Left renal pelvis (tissue), 4 donors: ENCODE data around the gene ITK. TPM values are rescaled to one million over a fixed set of nuclear protein-coding genes. Genes with fewer than 3 reads are reported as not detected.
"Not testable (repeated sequence)": the region's sequence is repeated elsewhere in the genome, so short reads cannot be mapped to it uniquely, and the experiment has no call there.

Source experiments
- DNase-seq, 4 donors: peaks; one replicate each; pipeline ENCODE4 v3.0.0-alpha.2; 2013; ENCODE audit warnings: low read depth in 4 of 4, low spot score in 3 of 4
- polyA plus RNA-seq, 4 donors: library from polyadenylated mRNA; unstranded; fragments of 120-200 nt; gene quantifications; one replicate each; pipeline ENCODE4 v1.2.1, GENCODE V29; 2013; ENCODE audit not compliant: insufficient read length in 4 of 4

The ITK gene
- polyA plus RNA-seq, 4 donors, result 0.17 to 0.80 (median 0.42) TPM

- no peak for DNase-seq
These were observed 14.1 kb upstream of the ITK start, which contains the start of gene GARIN3 for GRCh38 chr5:157166214-157167213. Gene GARIN3, minus strand, starts transcription at chr5:157166264. Its CDS starts 96 bp downstream, at chr5:157166168.

DNA sequence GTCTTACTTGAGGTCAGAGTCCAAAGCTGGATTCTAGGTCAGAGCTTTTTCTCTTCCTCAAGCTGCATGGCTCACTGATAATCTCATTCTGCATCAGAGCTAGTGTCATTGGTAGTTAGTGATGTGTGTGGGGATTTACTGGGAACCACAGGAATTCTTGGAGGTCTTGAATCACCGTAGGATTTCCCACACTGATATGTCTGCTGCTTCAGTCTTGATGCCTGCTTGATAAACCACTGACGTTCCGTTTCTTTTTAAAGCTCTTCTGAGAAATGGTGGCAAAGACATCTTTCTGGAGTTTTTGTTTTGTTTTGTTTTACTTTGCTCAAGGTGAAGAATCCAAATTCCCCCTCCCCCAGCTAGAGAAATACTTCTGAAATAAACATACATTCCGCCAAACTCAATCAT is 13.4 kb upstream of the ITK start:
- no peak for DNase-seq

DNA sequence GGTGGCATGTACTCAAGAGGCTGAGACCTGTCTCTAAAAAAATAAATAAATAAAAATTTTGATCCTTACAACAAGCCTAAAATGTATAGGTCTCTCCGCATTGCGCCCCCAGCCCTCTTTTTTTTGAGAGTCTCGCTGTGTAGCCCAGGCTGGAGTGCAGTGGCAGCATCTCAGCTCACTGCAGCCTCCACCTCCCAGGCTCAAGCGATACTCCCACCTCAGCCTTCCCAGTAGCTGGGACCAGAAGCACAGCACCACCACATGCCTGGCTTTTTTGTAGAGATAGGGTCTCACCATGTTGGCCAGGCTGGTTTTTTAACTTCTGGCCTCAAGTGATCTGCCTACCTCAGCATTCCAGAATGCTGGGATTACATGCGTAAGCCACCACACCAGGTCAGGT is 12.4 kb upstream of the ITK start:
- DNase-seq, result no peak

- no peak for DNase-seq
These were observed 8.2 kb upstream of the ITK start for GRCh38 chr5:157172403-157172802.

DNA sequence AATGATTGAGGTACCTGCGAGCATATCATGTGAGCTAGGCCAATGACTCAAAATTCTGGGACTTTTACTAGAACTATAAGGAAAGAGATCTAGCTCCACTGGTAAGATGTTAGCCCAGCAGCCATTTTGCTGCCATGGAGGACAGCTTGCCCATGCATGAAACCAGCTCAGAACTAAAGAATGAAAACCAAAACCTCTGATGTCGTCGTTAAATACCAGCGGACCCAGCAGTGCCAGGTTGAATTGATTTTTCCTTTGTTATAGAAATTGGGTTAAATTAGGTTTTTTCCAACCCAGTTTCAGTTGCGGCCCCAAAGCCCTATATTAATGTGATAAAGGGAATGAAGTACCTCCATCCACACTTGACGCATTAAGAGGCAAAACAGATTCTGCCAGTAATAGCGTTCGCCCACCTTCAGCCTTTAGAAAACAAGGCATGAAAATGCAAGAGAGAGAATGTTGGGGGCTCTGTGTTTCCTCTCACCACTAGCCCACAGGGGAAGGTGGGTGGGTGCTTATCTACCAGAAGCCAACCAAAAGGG is 5.5 kb upstream of the ITK start:
- no peak for DNase-seq

DNA sequence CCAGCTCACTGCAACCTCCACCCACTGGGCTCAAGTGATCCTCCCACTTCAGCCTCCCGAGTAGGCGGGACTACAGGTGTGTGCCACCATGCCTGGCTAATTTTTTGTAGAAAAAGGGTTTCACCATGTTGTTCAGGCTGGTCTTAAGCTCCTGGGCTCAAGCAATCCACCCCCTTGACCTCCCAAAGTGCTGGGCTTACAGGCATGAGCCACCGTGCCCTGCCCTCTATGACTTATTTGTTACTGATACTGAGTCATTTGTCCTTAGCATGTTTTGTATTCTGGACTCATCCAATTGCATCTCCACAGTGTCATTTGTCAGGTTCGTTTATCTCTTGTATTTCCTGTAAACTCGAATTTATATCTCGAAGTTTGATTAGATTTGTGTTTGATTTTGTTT is 2.7 kb upstream of the ITK start:
- no peak for DNase-seq

DNA sequence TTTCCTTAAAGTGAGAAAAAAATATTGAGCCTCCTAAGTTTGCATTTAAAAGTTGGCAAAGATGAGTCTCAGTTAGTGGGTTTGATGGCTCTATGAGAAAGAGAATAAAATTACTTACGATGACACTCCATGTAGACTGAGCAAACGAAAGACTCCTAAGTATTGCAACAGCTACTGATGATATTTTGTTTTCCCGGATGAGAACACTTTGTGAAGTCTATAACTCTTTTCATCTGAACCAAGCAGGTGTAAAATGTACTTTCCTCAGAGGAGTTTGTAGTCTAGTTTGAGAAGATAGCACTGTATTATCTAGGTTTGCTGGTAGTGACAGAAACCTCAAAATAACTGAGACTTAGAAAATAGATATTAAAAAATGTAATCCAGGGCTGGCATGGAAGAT is 1.7 kb upstream of the ITK start:
- DNase-seq, result no peak

DNA sequence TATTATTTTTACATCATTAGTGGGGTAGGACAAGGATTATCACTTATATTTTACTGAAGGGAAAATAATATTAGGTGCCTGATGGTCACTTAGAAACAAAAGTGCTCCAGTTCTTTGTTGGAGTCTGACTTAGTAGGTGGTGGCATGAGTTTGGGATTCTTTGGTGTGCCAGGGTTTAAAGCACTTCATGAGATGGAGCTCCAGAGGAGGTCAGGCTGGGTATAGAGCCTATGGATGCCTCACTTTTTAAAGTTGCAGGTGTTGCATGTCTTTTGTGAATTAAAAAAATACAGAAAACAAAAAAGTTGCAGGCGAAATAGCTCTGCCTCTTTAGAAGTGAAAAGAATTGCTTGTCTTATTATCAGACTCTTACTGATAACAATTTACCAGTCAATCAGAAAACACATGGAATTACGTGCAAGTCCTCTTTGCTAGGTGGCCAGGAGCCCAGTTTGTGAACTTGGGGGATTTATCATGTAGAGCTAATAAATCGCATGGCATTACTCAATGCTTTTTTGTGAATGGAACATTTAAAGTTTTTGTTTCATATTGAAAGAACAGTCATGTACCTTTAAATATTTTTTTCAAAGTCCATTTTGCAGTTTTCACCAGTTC is 1.6 kb downstream of the ITK start:
- no peak for DNase-seq

DNA sequence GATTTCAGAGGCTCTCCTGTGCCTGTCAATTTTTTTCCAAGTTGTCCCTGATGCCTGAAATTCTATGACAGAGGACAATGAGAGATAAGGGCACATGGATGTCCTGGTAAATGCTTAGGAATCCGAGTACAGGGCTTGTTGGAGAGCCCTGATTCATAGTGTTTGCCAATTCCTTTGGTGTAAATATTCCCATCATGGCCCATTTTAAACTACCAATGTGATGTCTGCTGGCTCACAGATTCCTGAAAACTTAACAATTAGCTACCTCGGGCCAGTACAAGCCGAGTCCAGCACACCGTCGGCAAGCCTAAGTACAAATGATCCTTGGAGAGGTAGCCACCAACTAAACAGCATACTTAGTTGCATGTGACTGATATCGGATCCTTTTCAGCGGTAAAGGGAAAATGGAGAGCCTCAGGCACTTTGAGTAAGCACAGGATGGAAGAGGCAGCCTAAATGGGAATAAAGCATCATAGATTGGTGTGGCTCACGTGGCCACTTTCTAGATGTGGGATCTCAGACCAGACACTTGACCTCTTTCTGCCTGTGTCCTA is 3.6 kb downstream of the ITK start:
- DNase-seq, result no peak

- DNase-seq, result not testable (repeated sequence)
These were observed 4.5 kb downstream of the ITK start for GRCh38 chr5:157185122-157185521.

DNA sequence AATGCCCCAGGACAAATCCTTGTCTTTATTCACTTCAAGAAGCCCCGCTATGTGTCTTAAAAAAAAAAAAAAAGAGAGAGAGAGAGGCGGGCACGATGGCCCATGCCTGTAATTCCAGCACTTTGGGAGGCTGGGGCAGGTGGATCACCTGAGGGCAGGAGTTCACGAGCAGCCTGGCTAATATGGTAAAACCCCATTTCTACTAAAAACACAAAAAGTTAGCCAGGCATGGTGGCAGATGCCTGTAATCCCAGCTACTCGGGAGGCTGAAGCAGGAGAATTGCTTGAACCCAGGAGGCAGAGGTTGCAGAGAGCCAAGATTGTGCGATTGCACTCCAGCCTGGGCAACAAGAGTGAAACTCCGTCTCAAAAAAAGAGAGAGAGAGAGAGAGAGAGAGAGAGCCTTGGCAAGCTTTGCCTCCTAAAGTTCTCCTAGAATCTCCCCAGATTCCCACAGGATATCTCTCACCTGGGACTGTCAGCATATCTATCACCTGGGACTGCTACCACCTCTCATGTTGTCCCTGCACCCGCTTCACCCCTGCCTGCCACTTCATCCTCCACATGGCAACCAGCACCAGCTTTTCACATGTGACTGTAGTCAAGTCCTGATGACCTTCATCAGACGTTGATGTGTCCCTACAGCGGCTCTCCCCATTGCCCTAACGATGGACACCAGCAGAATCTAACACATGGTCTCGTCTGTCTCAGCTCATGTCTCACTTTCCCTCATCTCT is 5.8 kb downstream of the ITK start:
- no peak for DNase-seq

DNA sequence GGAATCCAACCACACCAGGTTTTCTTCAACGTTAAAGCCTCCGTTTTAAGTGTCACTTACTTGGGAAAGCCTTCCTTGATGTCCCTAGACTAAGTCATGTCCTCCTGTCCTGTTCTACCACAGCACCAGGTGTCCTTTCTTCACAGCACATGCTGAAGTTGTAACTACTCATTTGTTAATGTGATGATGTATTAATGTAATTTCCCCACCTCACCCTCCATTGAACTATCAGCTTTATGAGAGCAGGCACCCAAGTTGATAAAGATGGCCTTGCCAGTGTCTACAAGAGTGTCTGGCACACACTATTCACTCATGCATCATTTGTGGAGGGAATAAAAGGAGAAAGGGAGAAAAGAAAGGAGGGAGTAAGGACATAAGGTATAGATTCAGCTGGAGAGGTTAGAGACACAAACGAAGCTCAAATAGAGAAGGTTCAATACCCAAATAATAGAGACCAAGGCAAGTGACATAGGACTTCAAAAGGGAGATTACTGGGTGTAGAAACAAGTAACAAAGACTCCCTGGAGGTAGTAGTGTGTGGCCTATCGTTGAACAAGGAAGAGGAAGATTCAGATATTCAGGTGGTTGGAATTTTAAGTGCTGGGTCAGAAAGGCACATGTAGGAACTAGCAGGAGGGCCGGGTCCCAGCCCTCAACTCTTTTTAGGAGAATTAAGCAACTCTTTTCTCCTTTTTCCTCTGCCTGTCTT is 6.6 kb downstream of the ITK start:
- DNase-seq, result no peak

DNA sequence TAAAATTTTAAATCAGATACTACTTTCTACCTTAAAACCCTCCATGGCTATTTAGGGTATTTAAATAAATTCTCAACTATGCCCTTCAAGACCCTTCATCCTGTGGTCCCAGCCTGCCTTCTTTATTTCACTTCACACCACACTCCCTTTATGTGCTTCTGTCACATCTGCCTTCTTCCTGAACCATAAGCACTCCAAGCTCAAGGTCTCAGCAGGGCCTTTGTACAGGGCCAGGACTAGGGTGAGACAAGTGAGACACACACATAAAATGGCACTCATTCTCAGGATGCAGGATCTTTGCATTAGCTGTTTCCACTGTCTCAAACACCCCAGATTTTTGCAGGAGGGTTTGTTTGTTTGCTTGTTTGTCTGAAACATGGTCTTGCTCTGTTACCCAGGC is 7.6 kb downstream of the ITK start:
- DNase-seq, result no peak

GRCh38 chr5:157189223-157189622 is 8.6 kb downstream of the ITK start:
- DNase-seq, result no peak

DNA sequence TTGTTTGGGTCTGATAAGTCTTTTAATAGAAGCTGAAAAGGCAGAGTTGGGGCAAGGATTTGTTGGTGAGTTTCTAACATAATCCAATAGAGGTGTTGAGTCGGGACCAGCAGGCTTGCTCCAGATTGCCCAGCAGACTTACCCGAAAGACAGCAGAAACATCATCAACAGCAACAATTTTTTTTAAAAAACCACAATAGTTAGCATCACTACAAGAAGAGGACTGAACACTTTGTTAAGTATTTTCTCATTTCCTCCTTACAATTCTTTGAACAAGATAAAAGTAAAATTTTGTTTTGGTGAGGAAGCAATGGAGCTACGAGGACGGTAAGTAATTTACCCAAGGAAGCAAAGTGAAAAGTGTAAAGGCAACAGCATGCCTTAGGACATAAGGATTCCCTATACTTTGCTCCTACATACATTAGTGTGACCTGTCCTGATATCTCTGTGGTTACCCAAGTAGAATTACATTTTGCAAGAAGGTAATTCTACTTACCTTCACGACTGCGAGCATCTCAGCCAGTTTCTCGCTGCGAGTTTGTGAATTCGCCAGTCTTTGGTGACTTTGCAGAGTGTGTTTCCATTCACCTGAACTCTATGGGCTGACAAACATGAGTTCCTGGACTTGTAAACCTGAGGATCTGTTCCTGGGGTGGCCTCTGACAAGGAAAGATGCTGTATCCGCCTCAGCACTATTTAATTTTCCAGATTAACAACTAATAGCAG is 13.2 kb downstream of the ITK start:
- DNase-seq, result no peak

GRCh38 chr5:157196045-157196444 is 15.4 kb downstream of the ITK start:
- DNase-seq, result no peak

- no peak for DNase-seq
These were observed 16.4 kb downstream of the ITK start for GRCh38 chr5:157197086-157197485.

DNA sequence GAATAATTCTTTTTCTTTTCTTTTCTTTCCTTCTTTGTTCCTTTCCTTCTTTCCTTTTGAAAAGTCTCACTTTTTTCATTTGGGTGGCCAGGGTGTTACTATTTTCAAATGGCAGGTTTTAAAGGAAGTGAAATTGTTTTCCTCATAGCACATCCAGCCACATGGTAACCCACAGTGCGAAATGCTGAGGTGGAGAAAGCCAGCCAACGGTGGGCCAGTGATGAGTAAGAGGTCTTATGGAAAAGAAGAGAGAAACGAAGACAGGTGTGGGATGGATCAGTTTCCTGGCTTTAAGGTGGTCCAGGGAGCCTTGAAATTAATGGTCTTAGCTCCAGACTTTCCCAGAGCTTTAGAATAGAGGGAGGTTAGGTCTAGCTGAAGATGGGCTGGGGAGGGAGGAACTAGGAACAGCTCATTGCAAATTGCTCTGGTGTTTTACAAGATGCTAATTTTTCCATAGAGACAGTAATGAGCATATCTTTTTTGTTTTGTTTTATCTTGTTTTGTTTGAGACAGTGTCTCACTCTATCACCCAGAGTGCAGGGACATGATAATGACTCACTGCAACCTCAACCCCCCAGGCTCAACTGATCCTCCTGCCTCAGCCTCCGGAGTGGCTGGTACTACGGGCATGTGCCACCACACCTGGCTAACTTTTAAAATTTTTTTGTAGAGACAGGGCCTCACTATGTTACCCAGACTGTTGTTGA is 17.8 kb downstream of the ITK start:
- DNase-seq, result no peak

GRCh38 chr5:157201857-157202256 is 21.2 kb downstream of the ITK start:
- no peak for DNase-seq
